ENCODE measurements around the gene CYP39A1.

DNA sequence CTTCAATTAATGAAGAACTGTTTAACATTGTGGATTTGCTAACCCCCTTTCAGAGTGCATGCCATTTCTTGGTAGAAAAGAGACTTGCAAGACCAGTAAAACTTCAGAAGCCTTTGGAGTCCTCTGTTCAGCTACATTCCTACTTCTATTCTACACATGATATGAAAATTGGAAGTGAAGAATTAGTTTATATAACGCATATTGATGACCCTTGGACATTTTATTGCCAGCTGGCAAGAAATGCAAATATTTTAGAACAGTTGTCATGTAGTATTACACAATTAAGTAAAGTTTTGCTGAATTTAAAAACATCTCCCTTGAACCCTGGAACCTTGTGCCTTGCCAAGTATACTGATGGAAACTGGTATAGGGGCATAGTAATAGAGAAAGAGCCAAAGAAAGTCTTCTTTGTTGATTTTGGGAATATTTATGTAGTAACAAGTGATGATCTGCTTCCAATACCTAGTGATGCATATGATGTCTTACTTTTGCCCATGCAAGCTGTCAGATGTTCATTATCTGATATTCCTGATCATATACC, 38.4 kb upstream of the CYP39A1 start:
- TF ChIP-seq EZH2 (IDR thresholded peaks at IDR 0.05; ENCODE audit: borderline replicate concordance, low read length) (no peak), CTCF (IDR thresholded peaks at IDR 0.05; ENCODE audit: low read length) (no peak)

Data from OCI-LY1 (cell line).